Body of pancreas (tissue), 4 donors: Measurements from ENCODE around the gene TAS2R30. TPM values are rescaled to one million over a fixed set of nuclear protein-coding genes. Genes with fewer than 3 reads are reported as not detected.
"Not testable (repeated sequence)": the region's sequence is repeated elsewhere in the genome, so short reads cannot be mapped to it uniquely, and the experiment has no call there.

ENCODE experiments used
- ATAC-seq: fragments of 150-250 bp; one replicate; pipeline ENCODE4 v1.9.1; 2016
- DNase-seq, 4 donors: peaks; one replicate each; pipeline ENCODE4 v3.0.0-alpha.2; 2019
- H3K27ac ChIP-seq, 4 donors: fragments of 200-600 bp; sonication (generic); 1 replicate in 3 of 4; 2 replicates in 1 of 4; pipeline versions ENCODE4 v1.5.1 to v1.6.1; 2016 to 2019; ENCODE audit warnings: mild to moderate bottlenecking in 1 of 4, mixed read lengths in 1 of 4, moderate library complexity in 1 of 4
- H3K27me3 ChIP-seq, 2 donors: fragments of 200-600 bp; sonication (generic); one replicate each; pipeline ENCODE4 v1.6.0; 2016; ENCODE audit warnings: mild to moderate bottlenecking in 1 of 2
- H3K36me3 ChIP-seq, 2 donors: fragments of 200-600 bp; sonication (generic); replicated peaks in 1 of 2; 2 replicates each; pipeline ENCODE4 v1.5.1; 2016; ENCODE audit warnings: low read depth in 2 of 2; ENCODE audit not compliant: insufficient read depth in 1 of 2
- H3K4me1 ChIP-seq: fragments of 200-600 bp; sonication (generic); one replicate; pipeline ENCODE4 v1.6.0; 2016
- H3K4me3 ChIP-seq, 2 donors: fragments of 200-600 bp; sonication (generic); 1 replicate in 1 of 2; 2 replicates in 1 of 2; pipeline ENCODE4 v1.5.1; 2016 to 2019
- H3K9me3 ChIP-seq, 3 donors: fragments of 200-600 bp; sonication (generic); 1 replicate in 2 of 3; 2 replicates in 1 of 3; pipeline ENCODE4 v1.5.1; 2016
- POLR2A ChIP-seq, 3 donors: fragments of 450-650 bp; IDR thresholded peaks; one replicate each; pipeline ENCODE4 v1.6.1; 2016; ENCODE audit warnings: antibody characterized with exemption in 3 of 3, mild to moderate bottlenecking in 2 of 3
- WGBS, 2 donors: methylation state at CpG; one replicate each; pipeline ENCODE4 v1.1.5; 2017; 5-methylcytosine and 5-hydroxymethylcytosine counted together
- intact Hi-C: fragments of 100-400 bp; cut with DNase I; formaldehyde crosslinking; loops from one replicate; pipeline ENCODE4 v1.15.1; 2023
- total RNA-seq, 2 donors: library from RNA; depleted of rRNA; stranded (reverse); fragments of >200 nt; gene quantifications; one replicate each; pipeline ENCODE4 v1.1.0, GENCODE V29; 2016
- TF ChIP-seq, protein P1 (sequence below), 7 experiments: fragments of 450-650 bp in 4 of 7; fragments of 200-600 bp in 3 of 7; sonication (generic) in 3 of 7; IDR thresholded peaks; one replicate each; pipeline ENCODE4 v1.5.1; 2016 to 2019; ENCODE audit warnings: antibody characterized with exemption in 7 of 7

The TAS2R30 gene
- total RNA-seq, 2 donors from 2014 or later = 9.2 to 12.2 TPM

DNA sequence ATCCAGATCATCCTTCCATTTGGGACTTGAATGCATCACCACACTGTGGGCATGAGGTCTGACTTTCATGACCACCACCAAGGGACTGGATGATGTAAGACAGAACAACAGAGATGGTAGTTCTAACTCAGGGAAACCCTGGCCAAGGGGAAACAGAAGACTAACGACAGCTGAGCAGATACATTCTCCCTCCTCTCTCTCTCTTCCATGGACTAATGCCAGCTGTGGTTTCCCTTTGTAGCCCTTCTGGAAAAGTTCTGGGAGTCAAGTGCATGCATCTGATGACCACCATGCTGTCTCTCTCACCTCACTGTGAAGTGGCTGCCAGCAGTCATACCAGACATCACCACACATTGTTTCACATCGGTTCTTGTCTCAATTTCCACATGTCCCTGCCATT is 3.4 kb downstream of the TAS2R30 start:
- TF ChIP-seq, protein P1, sequence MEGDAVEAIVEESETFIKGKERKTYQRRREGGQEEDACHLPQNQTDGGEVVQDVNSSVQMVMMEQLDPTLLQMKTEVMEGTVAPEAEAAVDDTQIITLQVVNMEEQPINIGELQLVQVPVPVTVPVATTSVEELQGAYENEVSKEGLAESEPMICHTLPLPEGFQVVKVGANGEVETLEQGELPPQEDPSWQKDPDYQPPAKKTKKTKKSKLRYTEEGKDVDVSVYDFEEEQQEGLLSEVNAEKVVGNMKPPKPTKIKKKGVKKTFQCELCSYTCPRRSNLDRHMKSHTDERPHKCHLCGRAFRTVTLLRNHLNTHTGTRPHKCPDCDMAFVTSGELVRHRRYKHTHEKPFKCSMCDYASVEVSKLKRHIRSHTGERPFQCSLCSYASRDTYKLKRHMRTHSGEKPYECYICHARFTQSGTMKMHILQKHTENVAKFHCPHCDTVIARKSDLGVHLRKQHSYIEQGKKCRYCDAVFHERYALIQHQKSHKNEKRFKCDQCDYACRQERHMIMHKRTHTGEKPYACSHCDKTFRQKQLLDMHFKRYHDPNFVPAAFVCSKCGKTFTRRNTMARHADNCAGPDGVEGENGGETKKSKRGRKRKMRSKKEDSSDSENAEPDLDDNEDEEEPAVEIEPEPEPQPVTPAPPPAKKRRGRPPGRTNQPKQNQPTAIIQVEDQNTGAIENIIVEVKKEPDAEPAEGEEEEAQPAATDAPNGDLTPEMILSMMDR (IDR thresholded peaks at IDR 0.05) = no peak
- no peak for TF ChIP-seq POLR2A (IDR thresholded peaks at IDR 0.05)
- WGBS, 2 donors = 71 to 98% methylated on average over 2 of the region's 2 CpGs
- intact Hi-C loops = no loop called here
- no peaks in the 10 kb centered on the region for H3K36me3 ChIP-seq
- no peak for DNase-seq
- H3K4me3 ChIP-seq = no peak overlapping the region
- no peak overlapping the region for H3K27ac ChIP-seq
- H3K4me1 ChIP-seq = no peaks in the 10 kb centered on the region
- no peaks in the 10 kb centered on the region for H3K9me3 ChIP-seq
- no peaks in the 10 kb centered on the region for H3K27me3 ChIP-seq
- ATAC-seq = no peak

DNA sequence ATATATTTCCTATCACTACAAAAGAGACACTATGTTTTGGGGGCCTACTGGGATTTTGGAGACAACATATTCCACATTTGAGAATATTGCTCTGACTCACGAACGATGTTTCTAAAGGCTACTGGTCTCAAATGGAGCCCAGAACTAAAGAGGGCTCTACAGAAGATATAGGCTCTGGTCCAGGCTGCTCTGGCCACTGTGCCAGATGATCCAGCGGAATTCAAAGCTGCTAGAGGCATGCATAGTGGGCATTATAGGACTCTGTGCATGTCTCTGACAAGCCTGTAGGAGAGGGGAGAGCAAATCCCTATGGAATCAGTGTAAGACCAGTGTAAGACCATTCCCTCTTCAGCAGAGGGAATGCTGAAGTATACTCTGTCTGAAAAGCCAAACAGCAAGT is 4.1 kb downstream of the TAS2R30 start:
- Histone ChIP-seq H3K27me3 (no peaks in the 10 kb centered on the region), H3K4me3 (no peak overlapping the region), H3K27ac (no peak overlapping the region), H3K36me3 (no peaks in the 10 kb centered on the region), H3K4me1 (no peaks in the 10 kb centered on the region), H3K9me3 (no peaks in the 10 kb centered on the region)
- TF ChIP-seq, protein P1 (IDR thresholded peaks at IDR 0.05) = no peak
- no peak for TF ChIP-seq POLR2A (IDR thresholded peaks at IDR 0.05)
- DNase-seq (no peak), ATAC-seq (no peak)
- intact Hi-C loops = no loop called here
- WGBS, 2 donors = 95% methylated on average over 3 of the region's 3 CpGs

DNA sequence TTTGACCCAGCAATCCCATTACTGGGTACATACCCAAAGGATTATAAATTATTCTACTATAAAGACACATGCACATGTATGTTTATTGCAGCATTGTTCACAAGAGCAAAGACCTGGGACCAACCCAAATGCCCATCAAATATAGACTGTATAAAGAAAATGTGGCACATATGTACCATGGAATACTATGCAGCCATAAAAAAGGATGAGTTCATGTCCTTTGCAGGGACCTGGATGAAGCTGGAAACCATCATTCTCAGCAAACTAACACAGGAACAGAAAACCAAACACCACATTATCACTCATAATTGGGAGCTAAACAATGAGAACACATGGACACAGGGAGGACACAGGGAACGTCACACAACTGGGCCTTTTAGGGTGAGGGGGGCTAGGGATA is 20.3 kb downstream of the TAS2R30 start:
- H3K27me3 ChIP-seq, H3K4me1 ChIP-seq, intact Hi-C loops, ATAC-seq, H3K36me3 ChIP-seq, DNase-seq, H3K9me3 ChIP-seq, H3K27ac ChIP-seq, H3K4me3 ChIP-seq: not testable (repeated sequence)
- WGBS, 2 donors = 95 to 96% methylated on average over 1 of the region's 1 CpG

DNA sequence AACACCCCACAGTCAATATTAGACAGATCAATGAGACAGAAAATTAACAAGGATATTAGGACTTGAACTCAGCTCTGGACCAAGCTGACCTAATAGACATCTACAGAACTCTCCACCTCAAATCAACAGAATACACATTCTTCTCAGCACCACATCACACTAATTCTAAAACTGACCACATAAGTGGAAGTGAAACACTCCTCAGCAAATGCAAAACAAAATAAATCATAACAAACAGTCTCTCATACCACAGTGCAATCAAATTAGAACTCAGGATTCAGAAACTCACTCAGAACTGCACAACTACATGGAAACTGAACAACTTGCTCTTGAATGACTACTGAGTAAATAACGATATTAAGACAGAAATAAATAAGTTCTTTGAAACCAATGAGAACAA is 23.2 kb downstream of the TAS2R30 start:
- H3K9me3 ChIP-seq, ATAC-seq, DNase-seq, intact Hi-C loops, H3K4me1 ChIP-seq, H3K27me3 ChIP-seq, H3K27ac ChIP-seq, H3K4me3 ChIP-seq, H3K36me3 ChIP-seq: not testable (repeated sequence)
- WGBS, 2 donors = 93 to 96% methylated on average over 1 of the region's 1 CpG

DNA sequence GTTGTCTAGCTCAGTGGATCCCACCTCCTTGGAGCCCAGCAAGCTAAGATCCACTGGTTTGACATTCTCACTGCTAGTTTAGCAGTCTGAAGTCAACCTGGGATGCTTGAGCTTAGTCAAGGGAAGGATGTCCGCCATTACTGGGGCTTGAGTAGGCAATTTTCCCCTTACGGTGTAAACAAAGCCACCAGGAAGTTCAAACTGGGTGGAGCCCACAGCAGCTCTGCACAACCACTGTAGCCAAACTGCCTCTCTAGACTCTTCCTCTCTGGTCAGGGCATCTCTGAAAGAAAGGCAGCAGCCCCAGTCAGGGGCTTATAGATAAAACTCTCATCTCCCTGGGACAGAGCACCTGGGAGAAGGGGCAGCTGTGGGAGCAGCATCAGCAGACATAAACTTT is 25.6 kb downstream of the TAS2R30 start:
- ATAC-seq (no peak), DNase-seq (no peak)
- Histone ChIP-seq H3K27ac (no peak overlapping the region), H3K36me3 (peaks cover 0 to 2% of the 10 kb centered on the region in 2 donors), H3K4me3 (no peak overlapping the region), H3K4me1 (no peaks in the 10 kb centered on the region), H3K9me3 (no peaks in the 10 kb centered on the region), H3K27me3 (no peaks in the 10 kb centered on the region)
- TF ChIP-seq POLR2A (IDR thresholded peaks at IDR 0.05) = no peak
- TF ChIP-seq, protein P1 (IDR thresholded peaks at IDR 0.05) = no peak
- intact Hi-C loops = no loop called here
- WGBS, 2 donors = 97% methylated on average over 2 of the region's 2 CpGs; no CpG with 5 or more reads in 1 of the 2 donors

DNA sequence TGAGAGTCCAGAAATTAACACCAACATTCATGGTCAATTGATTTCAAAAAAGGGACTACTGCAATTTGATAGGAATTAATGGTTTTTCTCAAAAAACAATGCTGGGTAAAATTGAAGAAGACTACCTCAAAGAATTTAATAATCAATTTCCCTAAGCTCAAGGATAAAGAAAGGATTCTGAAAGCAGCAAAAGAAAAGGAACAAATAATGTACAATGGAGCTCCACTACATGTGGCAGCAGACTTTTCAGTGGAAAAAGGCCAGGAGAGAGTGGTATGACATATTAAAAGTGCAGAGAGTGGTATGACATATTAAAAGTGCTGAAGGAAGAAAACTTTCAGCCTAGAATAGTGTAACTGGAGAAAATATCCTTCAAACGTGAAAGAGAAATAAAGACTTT is 26.7 kb downstream of the TAS2R30 start:
- WGBS, 2 donors = 85 to 97% methylated on average over 1 of the region's 1 CpG
- intact Hi-C loops = no loop called here
- no peak for DNase-seq
- Histone ChIP-seq H3K4me1 (no peaks in the 10 kb centered on the region), H3K4me3 (no peak overlapping the region), H3K36me3 (peaks cover 0 to 2% of the 10 kb centered on the region in 2 donors), H3K27ac (no peak overlapping the region), H3K9me3 (no peaks in the 10 kb centered on the region), H3K27me3 (no peaks in the 10 kb centered on the region)
- TF ChIP-seq, protein P1 (IDR thresholded peaks at IDR 0.05) = no peak
- TF ChIP-seq POLR2A (IDR thresholded peaks at IDR 0.05) = no peak
- ATAC-seq = no peak
